Bronchus fibroblast of lung (primary cell): ENCODE data around the gene PEBP1. TPM values are rescaled to one million over a fixed set of nuclear protein-coding genes. Genes with fewer than 3 reads are reported as not detected.

Source experiments
- total RNA-seq: library from RNA; depleted of rRNA; stranded (reverse); fragments of >200 nt; gene quantifications from 2 replicates; pipeline ENCODE4 v1.2.3, GENCODE V29; 2015

The PEBP1 gene
- 253 and 267 TPM in 2 replicates for total RNA-seq

GRCh38 chr12:118135788-118136558 is at the start of gene PEBP1:
TSS of gene PEBP1 (plus strand) at chr12:118136124. CDS start at chr12:118136210, 86 bp downstream.

DNA sequence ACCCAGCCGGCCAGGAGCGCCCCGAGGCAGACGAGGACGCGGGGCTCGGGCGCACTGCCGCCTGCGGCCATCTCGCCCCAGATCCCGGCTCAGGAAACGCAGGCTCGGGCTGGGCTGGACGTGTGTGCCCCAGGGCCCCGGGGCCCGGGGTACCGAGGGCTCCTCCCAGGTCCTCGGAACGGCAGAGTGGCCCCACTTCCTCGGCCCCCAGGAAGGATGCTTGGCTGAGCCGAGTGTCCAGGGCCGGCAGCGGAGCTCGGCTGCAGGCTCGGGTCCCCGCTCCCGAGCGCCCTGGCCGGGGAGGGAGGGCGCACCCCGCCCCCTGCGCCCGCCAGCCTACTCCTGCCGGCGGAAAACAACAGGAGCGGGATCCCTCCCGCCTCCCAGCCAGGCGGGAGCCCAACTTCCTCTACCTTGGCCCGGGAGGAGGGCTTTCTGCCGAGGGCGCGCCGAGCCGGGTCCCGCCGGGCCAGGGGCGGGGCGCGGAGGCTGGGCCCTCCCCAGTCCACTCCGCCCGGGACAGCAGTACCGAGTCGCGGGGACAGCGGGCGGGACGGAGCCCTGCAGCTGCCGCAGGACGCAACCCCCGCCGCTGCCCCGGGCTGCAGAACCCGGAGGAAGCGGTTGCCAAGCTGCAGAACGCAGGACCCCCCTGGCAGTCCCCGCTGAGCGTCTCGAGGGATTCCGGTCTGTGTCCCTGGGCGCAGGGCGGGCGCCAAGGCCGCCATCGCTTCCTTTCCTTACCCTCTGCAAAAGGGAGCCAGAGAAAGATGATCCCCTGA is 32.1 kb upstream of the PEBP1 start, which contains the start of gene VSIG10:
Gene VSIG10, minus strand, starts transcription at position 411 of the 782 bp plus-strand sequence. Its CDS starts 340 bp downstream, at position 71.

Other genes with a start within 250 kb of the PEBP1 start
- not detected in 2 replicates for gene KSR2, start 167.1 kb upstream of the PEBP1 start, total RNA-seq
- 32.1 and 33.6 TPM in 2 replicates for gene RFC5, start 119.4 kb upstream of the PEBP1 start, total RNA-seq
- 86.2 and 107 TPM in 2 replicates for gene WSB2, start 74.9 kb upstream of the PEBP1 start, total RNA-seq
- gene VSIG10, start 32.1 kb upstream of the PEBP1 start, total RNA-seq: 9.2 and 17.7 TPM in 2 replicates
- 13.5 and 20.2 TPM in 2 replicates for gene TAOK3, start 236.8 kb downstream of the PEBP1 start, total RNA-seq
- 16.3 and 19.0 TPM in 2 replicates for gene SUDS3, start 240.4 kb downstream of the PEBP1 start, total RNA-seq